Esophagus squamous epithelium (tissue), 4 donors: ENCODE results near the gene TULP4.

Experiments used
- POLR2A ChIP-seq, 4 donors: fragments of 450-650 bp; IDR thresholded peaks; one replicate each; pipeline ENCODE4 v1.6.1; 2017; ENCODE audit warnings: antibody characterized with exemption in 4 of 4, mild to moderate bottlenecking in 4 of 4, moderate library complexity in 3 of 4
- TF ChIP-seq, protein P1 (sequence below), 6 experiments: fragments of 450-650 bp in 4 of 6; fragments of 200-600 bp in 2 of 6; sonication (generic) in 2 of 6; IDR thresholded peaks; one replicate each; pipeline ENCODE4 v1.5.1; 2016 to 2019; ENCODE audit warnings: antibody characterized with exemption in 6 of 6, mild to moderate bottlenecking in 4 of 6, moderate library complexity in 4 of 6

GRCh38 chr6:158431560-158431959 lies 119.3 kb downstream of the TULP4 start:
- no peak for TF ChIP-seq POLR2A (IDR thresholded peaks at IDR 0.05)
- TF ChIP-seq, protein P1, sequence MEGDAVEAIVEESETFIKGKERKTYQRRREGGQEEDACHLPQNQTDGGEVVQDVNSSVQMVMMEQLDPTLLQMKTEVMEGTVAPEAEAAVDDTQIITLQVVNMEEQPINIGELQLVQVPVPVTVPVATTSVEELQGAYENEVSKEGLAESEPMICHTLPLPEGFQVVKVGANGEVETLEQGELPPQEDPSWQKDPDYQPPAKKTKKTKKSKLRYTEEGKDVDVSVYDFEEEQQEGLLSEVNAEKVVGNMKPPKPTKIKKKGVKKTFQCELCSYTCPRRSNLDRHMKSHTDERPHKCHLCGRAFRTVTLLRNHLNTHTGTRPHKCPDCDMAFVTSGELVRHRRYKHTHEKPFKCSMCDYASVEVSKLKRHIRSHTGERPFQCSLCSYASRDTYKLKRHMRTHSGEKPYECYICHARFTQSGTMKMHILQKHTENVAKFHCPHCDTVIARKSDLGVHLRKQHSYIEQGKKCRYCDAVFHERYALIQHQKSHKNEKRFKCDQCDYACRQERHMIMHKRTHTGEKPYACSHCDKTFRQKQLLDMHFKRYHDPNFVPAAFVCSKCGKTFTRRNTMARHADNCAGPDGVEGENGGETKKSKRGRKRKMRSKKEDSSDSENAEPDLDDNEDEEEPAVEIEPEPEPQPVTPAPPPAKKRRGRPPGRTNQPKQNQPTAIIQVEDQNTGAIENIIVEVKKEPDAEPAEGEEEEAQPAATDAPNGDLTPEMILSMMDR (IDR thresholded peaks at IDR 0.05) = no peak
